HepG2 (cell line): ENCODE measurements around the gene EGFL8. TPM values are rescaled to one million over a fixed set of nuclear protein-coding genes. Genes with fewer than 3 reads are reported as not detected.

Experiments used
- CENPT ChIP-seq: sonication (generic); formaldehyde crosslinking; IDR thresholded peaks from 2 replicates; pipeline ENCODE4 v1.8.0; 2022; ENCODE audit warnings: low read depth, mild to moderate bottlenecking, moderate library complexity, missing genetic modification reagents
- CERS6 ChIP-seq: sonication (generic); formaldehyde crosslinking; IDR thresholded peaks from 2 replicates; pipeline ENCODE4 v1.5.0; 2020; ENCODE audit warnings: missing genetic modification reagents
- CTCF ChIP-seq: sonication (generic); formaldehyde crosslinking; IDR thresholded peaks from 2 replicates; pipeline ENCODE4 v1.5.0; 2020; ENCODE audit warnings: mild to moderate bottlenecking, missing genetic modification reagents, moderate library complexity
- ELF3 ChIP-seq: IDR thresholded peaks from 2 replicates; pipeline ENCODE4 v1.6.1; 2016; ENCODE audit warnings: missing genetic modification reagents, missing compliant biosample characterization
- HIC2 ChIP-seq: sonication (generic); formaldehyde crosslinking; IDR thresholded peaks from 2 replicates; pipeline ENCODE4 v1.9.0; 2022; ENCODE audit warnings: low read depth, missing genetic modification reagents
- HNF1B ChIP-seq: sonication (generic); formaldehyde crosslinking; IDR thresholded peaks from 2 replicates; pipeline ENCODE4 v1.5.1; 2020; ENCODE audit warnings: mild to moderate bottlenecking, moderate library complexity, missing genetic modification reagents
- HOMEZ ChIP-seq: IDR thresholded peaks from 2 replicates; pipeline ENCODE4 v1.6.1; 2016; ENCODE audit warnings: low read depth
- KDM5B ChIP-seq: sonication (generic); formaldehyde crosslinking; IDR thresholded peaks from 2 replicates; pipeline ENCODE4 v1.4.0; 2020; ENCODE audit warnings: missing genetic modification reagents, mild to moderate bottlenecking, borderline replicate concordance
- MAFG ChIP-seq: sonication (generic); formaldehyde crosslinking; IDR thresholded peaks from 2 replicates; pipeline ENCODE4 v1.5.1; 2020; ENCODE audit warnings: mild to moderate bottlenecking, missing genetic modification reagents
- MYPOP ChIP-seq: sonication (generic); formaldehyde crosslinking; IDR thresholded peaks from 2 replicates; pipeline ENCODE4 v1.8.1; 2023; ENCODE audit warnings: mild to moderate bottlenecking, moderate library complexity, missing genetic modification reagents
- RXRA ChIP-seq: sonication (generic); formaldehyde crosslinking; IDR thresholded peaks from 2 replicates; pipeline ENCODE4 v1.5.1; 2020; ENCODE audit warnings: missing genetic modification reagents
- SALL2 ChIP-seq: sonication (generic); formaldehyde crosslinking; IDR thresholded peaks from 2 replicates; pipeline ENCODE4 v1.8.1; 2023; ENCODE audit warnings: mild to moderate bottlenecking, missing genetic modification reagents, inconsistent platforms
- ZNF225 ChIP-seq: sonication (generic); formaldehyde crosslinking; IDR thresholded peaks from 2 replicates; pipeline ENCODE4 v1.4.0; 2020; ENCODE audit warnings: mild to moderate bottlenecking, missing genetic modification reagents
- ZNF354B ChIP-seq: sonication (generic); formaldehyde crosslinking; IDR thresholded peaks from 2 replicates; pipeline ENCODE4 v1.8.0; 2022; ENCODE audit warnings: mild to moderate bottlenecking, missing genetic modification reagents
- ZNF496 ChIP-seq: sonication (generic); formaldehyde crosslinking; IDR thresholded peaks from 2 replicates; pipeline ENCODE4 v1.8.1; 2023; ENCODE audit warnings: mild to moderate bottlenecking, moderate library complexity, missing genetic modification reagents; ENCODE audit not compliant: insufficient replicate concordance
- ZNF709 ChIP-seq: sonication (generic); formaldehyde crosslinking; IDR thresholded peaks from 2 replicates; pipeline ENCODE4 v1.5.0; 2020; ENCODE audit warnings: mild to moderate bottlenecking, missing genetic modification reagents
- polyA plus RNA-seq, 8 experiments: library from polyadenylated mRNA; depleted of rRNA in 3 of 8; stranded (reverse) in 7 of 8; unstranded in 1 of 8; fragments of >200 nt; fragmentation: Illumina TruSeq in 4 of 8; extraction: Trizol in 4 of 8; gene quantifications; 2 replicates each; pipeline versions ENCODE4 v1.2.1 to v1.2.3, GENCODE V29; 2011 to 2016; ENCODE audit warnings: low read depth in 4 of 8, missing spikeins in 1 of 8, mixed read lengths in 1 of 8; ENCODE audit not compliant: insufficient read depth in 1 of 8
- total RNA-seq, 5 experiments: library from RNA; depleted of rRNA; stranded (reverse); fragments of >200 nt; fragmentation: Illumina TruSeq; extraction: Trizol; gene quantifications; 2 replicates each; pipeline ENCODE4 v1.2.3, GENCODE V29; 2016; ENCODE audit warnings: low read depth in 1 of 5

Gene EGFL8
- total and polyA plus RNA-seq, 2 of the 13 experiments (the other 11 are each of a cell fraction or from before 2014, with no cell fraction given) = 10.0 to 11.5 TPM

- TF ChIP-seq HNF1B (no peak), ELF3 (CRISPR knock-in tag) (no peak), MAFG (CRISPR knock-in tag) (no peak), CERS6 (CRISPR knock-in tag) (no peak), SALL2 (CRISPR knock-in tag) (no peak), RXRA (CRISPR knock-in tag) (no peak), CTCF (CRISPR knock-in tag) (no peak), HOMEZ (CRISPR knock-in tag) (no peak; the same call in 1 of the 2 replicates), ZNF354B (no peak), KDM5B (CRISPR knock-in tag) (no peak), ZNF225 (CRISPR knock-in tag) (no peak), ZNF496 (CRISPR knock-in tag) (no peak), HIC2 (CRISPR knock-in tag) (no peak), CENPT (CRISPR knock-in tag) (no peak), ZNF709 (no peak), MYPOP (CRISPR knock-in tag) (no peak)
Measured at GRCh38 chr6:32176476-32177182, 12.2 kb downstream of the EGFL8 start (continued).
